ENCODE results near the gene CPEB1. TPM values are rescaled to one million over a fixed set of nuclear protein-coding genes. Genes with fewer than 3 reads are reported as not detected.

The CPEB1 gene
- polyA plus RNA-seq, 1 donor from 2014 or later: 0.11 TPM

GRCh38 chr15:82554351-82554750 lies 92.8 kb downstream of the CPEB1 start:
- H3K4me3 Mint-ChIP-seq: no peak overlapping the region
- no peaks in the 10 kb centered on the region for H3K36me3 Mint-ChIP-seq
- peaks cover 0 to 4% (median 0%) of the 10 kb centered on the region in 3 donors for H3K4me1 Mint-ChIP-seq
- H3K9me3 Mint-ChIP-seq: peaks cover 0 to 2% (median 0%) of the 10 kb centered on the region in 3 donors
- no peak overlapping the region for H3K27ac Mint-ChIP-seq
- H3K27me3 Mint-ChIP-seq: no peaks in the 10 kb centered on the region

GRCh38 chr15:82553846-82554245 lies 93.3 kb downstream of the CPEB1 start:
- Mint-ChIP-seq H3K36me3 (no peaks in the 10 kb centered on the region), H3K4me1 (peaks cover 0 to 4% (median 0%) of the 10 kb centered on the region in 3 donors), H3K27ac (peak overlapping the region in 1 of 3 donors; percentile 22), H3K27me3 (no peaks in the 10 kb centered on the region), H3K4me3 (no peak overlapping the region), H3K9me3 (peaks cover 0 to 2% (median 0%) of the 10 kb centered on the region in 3 donors)

- Mint-ChIP-seq H3K27ac (no peak overlapping the region), H3K27me3 (no peaks in the 10 kb centered on the region), H3K4me3 (no peak overlapping the region), H3K4me1 (peaks cover 0 to 4% (median 0%) of the 10 kb centered on the region in 3 donors), H3K36me3 (no peaks in the 10 kb centered on the region), H3K9me3 (peaks cover 0 to 2% (median 0%) of the 10 kb centered on the region in 3 donors)
These were observed 94.3 kb downstream of the CPEB1 start for GRCh38 chr15:82552861-82553260.

- Mint-ChIP-seq H3K4me3 (no peak overlapping the region), H3K27ac (no peak overlapping the region)
These were observed 95.4 kb downstream of the CPEB1 start for GRCh38 chr15:82551646-82552247.

GRCh38 chr15:82549199-82549665 lies 97.9 kb downstream of the CPEB1 start:
- peaks cover 0 to 4% (median 0%) of the 10 kb centered on the region in 3 donors for H3K4me1 Mint-ChIP-seq
- H3K4me3 Mint-ChIP-seq: no peak overlapping the region
- no peaks in the 10 kb centered on the region for H3K36me3 Mint-ChIP-seq
- H3K27me3 Mint-ChIP-seq: no peaks in the 10 kb centered on the region
- no peaks in the 10 kb centered on the region for H3K9me3 Mint-ChIP-seq
- H3K27ac Mint-ChIP-seq: no peak overlapping the region

More at GRCh38 chr15:82551646-82552247, 95.4 kb downstream of the CPEB1 start:
- H3K36me3 Mint-ChIP-seq: no peaks in the 10 kb centered on the region
- H3K27me3 Mint-ChIP-seq: no peaks in the 10 kb centered on the region
- H3K4me1 Mint-ChIP-seq: peaks cover 0 to 4% (median 0%) of the 10 kb centered on the region in 3 donors
- H3K9me3 Mint-ChIP-seq: peaks cover 0 to 2% (median 0%) of the 10 kb centered on the region in 3 donors

- peak overlapping the region in 1 of 4 donors; percentile 24 for H3K4me3 Mint-ChIP-seq
- peaks cover 0 to 4% (median 0%) of the 10 kb centered on the region in 3 donors for H3K4me1 Mint-ChIP-seq
- H3K27me3 Mint-ChIP-seq: no peaks in the 10 kb centered on the region
- H3K36me3 Mint-ChIP-seq: no peaks in the 10 kb centered on the region
- no peak overlapping the region for H3K27ac Mint-ChIP-seq
- H3K9me3 Mint-ChIP-seq: no peaks in the 10 kb centered on the region
These were observed 98.5 kb downstream of the CPEB1 start for GRCh38 chr15:82548700-82549099.

GRCh38 chr15:82545478-82545877 lies 101.7 kb downstream of the CPEB1 start:
- Mint-ChIP-seq H3K4me3 (peak overlapping the region in 1 of 4 donors; percentile 50), H3K27me3 (no peaks in the 10 kb centered on the region), H3K4me1 (peaks cover 0 to 5% (median 5%) of the 10 kb centered on the region in 3 donors), H3K9me3 (no peaks in the 10 kb centered on the region), H3K27ac (no peak overlapping the region), H3K36me3 (no peaks in the 10 kb centered on the region)

GRCh38 chr15:82545002-82545401 lies 102.2 kb downstream of the CPEB1 start:
- Mint-ChIP-seq H3K27me3 (no peaks in the 10 kb centered on the region), H3K4me1 (peaks cover 0 to 9% (median 5%) of the 10 kb centered on the region in 3 donors), H3K4me3 (peak overlapping the region in 1 of 4 donors; percentile 50), H3K27ac (peak overlapping the region in 1 of 3 donors; percentile 90), H3K36me3 (no peaks in the 10 kb centered on the region), H3K9me3 (no peaks in the 10 kb centered on the region)

- Mint-ChIP-seq H3K9me3 (no peaks in the 10 kb centered on the region), H3K36me3 (no peaks in the 10 kb centered on the region), H3K4me1 (peaks cover 0 to 13% (median 5%) of the 10 kb centered on the region in 3 donors), H3K4me3 (peak overlapping the region in 1 of 4 donors; percentile 50), H3K27ac (no peak overlapping the region), H3K27me3 (no peaks in the 10 kb centered on the region)
These were observed 102.7 kb downstream of the CPEB1 start for GRCh38 chr15:82544431-82544830.

GRCh38 chr15:82543160-82543559 lies 104.0 kb downstream of the CPEB1 start:
- H3K27me3 Mint-ChIP-seq: no peaks in the 10 kb centered on the region
- H3K4me3 Mint-ChIP-seq: peak overlapping the region in 2 of 4 donors; percentile 25 to 59
- no peaks in the 10 kb centered on the region for H3K9me3 Mint-ChIP-seq

GRCh38 chr15:82540984-82541431 lies 106.2 kb downstream of the CPEB1 start:
- Mint-ChIP-seq H3K27ac (peak overlapping the region; percentile 97 to 98 (median 98)), H3K4me1 (peaks cover 11 to 19% (median 18%) of the 10 kb centered on the region in 3 donors), H3K4me3 (peak overlapping the region; percentile 96 to 99 (median 98)), H3K27me3 (no peaks in the 10 kb centered on the region), H3K36me3 (peaks cover 6% of the 10 kb centered on the region), H3K9me3 (no peaks in the 10 kb centered on the region)

More at GRCh38 chr15:82543160-82543559, 104.0 kb downstream of the CPEB1 start:
- H3K36me3 Mint-ChIP-seq: peaks cover 2% of the 10 kb centered on the region
- H3K27ac Mint-ChIP-seq: no peak overlapping the region
- peaks cover 7 to 19% (median 11%) of the 10 kb centered on the region in 3 donors for H3K4me1 Mint-ChIP-seq

GRCh38 chr15:82540055-82540983 lies 106.8 kb downstream of the CPEB1 start, which contains the start of gene RPS17:
Gene RPS17 (minus strand): TSS chr15:82540457. CDS start chr15:82540428, 29 bp downstream.
- H3K27ac Mint-ChIP-seq: peak within 1 kb of the TSS; percentile 97 to 98 (median 98)
- no peaks in the 10 kb centered on the region for H3K27me3 Mint-ChIP-seq
- no peaks in the 10 kb centered on the region for H3K9me3 Mint-ChIP-seq
- peaks cover 8% of the 10 kb centered on the region for H3K36me3 Mint-ChIP-seq
- H3K4me3 Mint-ChIP-seq: peak within 1 kb of the TSS; percentile 96 to 99 (median 98)
- peaks cover 11 to 19% (median 18%) of the 10 kb centered on the region in 3 donors for H3K4me1 Mint-ChIP-seq

- Mint-ChIP-seq H3K4me1 (peaks cover 11 to 19% (median 18%) of the 10 kb centered on the region in 3 donors), H3K27me3 (no peaks in the 10 kb centered on the region), H3K9me3 (no peaks in the 10 kb centered on the region), H3K27ac (peak overlapping the region; percentile 97 to 98 (median 98)), H3K36me3 (peaks cover 8% of the 10 kb centered on the region), H3K4me3 (peak overlapping the region; percentile 96 to 99 (median 98))
These were observed 107.5 kb downstream of the CPEB1 start for GRCh38 chr15:82539691-82540054.

- H3K4me1 Mint-ChIP-seq: peaks cover 11 to 19% (median 18%) of the 10 kb centered on the region in 3 donors
- H3K36me3 Mint-ChIP-seq: peaks cover 13% of the 10 kb centered on the region
- H3K9me3 Mint-ChIP-seq: no peaks in the 10 kb centered on the region
- peak overlapping the region; percentile 97 to 98 (median 98) for H3K27ac Mint-ChIP-seq
- H3K27me3 Mint-ChIP-seq: no peaks in the 10 kb centered on the region
- H3K4me3 Mint-ChIP-seq: peak overlapping the region; percentile 96 to 99 (median 98)
These were observed 108.0 kb downstream of the CPEB1 start for GRCh38 chr15:82538961-82539690.

All from IgD-negative memory B cell (primary cell).